SK-N-SH (cell line): Measurements from ENCODE around the gene CDC42EP3.

Experiments used
- CTCF ChIP-seq: fragments of 200-600 bp; sonication (generic); IDR thresholded peaks from 2 replicates; pipeline ENCODE4 v1.6.1; 2017; ENCODE audit warnings: antibody characterized with exemption, mild to moderate bottlenecking, moderate library complexity
- ELF1 ChIP-seq: IDR thresholded peaks from 2 replicates; pipeline ENCODE4 v1.4.0; 2012
- EZH2phosphoT487 ChIP-seq: fragments of 200-600 bp; sonication (generic); IDR thresholded peaks from 2 replicates; pipeline ENCODE4 v1.6.1; 2017; ENCODE audit warnings: low read depth, mixed run types, mild to moderate bottlenecking, antibody characterized with exemption, moderate library complexity, borderline replicate concordance
- GABPA ChIP-seq: IDR thresholded peaks from 2 replicates; pipeline ENCODE4 v1.4.0; 2012; ENCODE audit warnings: low read depth, mild to moderate bottlenecking
- JUND ChIP-seq: IDR thresholded peaks from 2 replicates; pipeline ENCODE4 v1.4.0; 2012
- MAX ChIP-seq: IDR thresholded peaks from 2 replicates; pipeline ENCODE4 v1.4.0; 2012; ENCODE audit warnings: low read depth
- MXI1 ChIP-seq: IDR thresholded peaks from 2 replicates; pipeline ENCODE4 v1.6.1; 2012; ENCODE audit warnings: mild to moderate bottlenecking, low read depth, low read length, improper control_type of control experiment
- NRF1 ChIP-seq: IDR thresholded peaks from 2 replicates; pipeline ENCODE4 v1.6.1; 2012; ENCODE audit warnings: low read depth, mild to moderate bottlenecking, low read length
- POLR2AphosphoS5 ChIP-seq: IDR thresholded peaks from 2 replicates; pipeline ENCODE4 v1.6.1; 2012; ENCODE audit warnings: low read depth, low read length
- RAD21 ChIP-seq: IDR thresholded peaks from 2 replicates; pipeline ENCODE4 v1.6.1; 2012; ENCODE audit warnings: mild to moderate bottlenecking, low read length
- REST ChIP-seq: IDR thresholded peaks from 2 replicates; pipeline ENCODE4 v1.6.1; 2012; ENCODE audit warnings: mild to moderate bottlenecking, low read depth, low read length, moderate library complexity
- SMC3 ChIP-seq: IDR thresholded peaks from 2 replicates; pipeline ENCODE4 v1.6.1; 2012; ENCODE audit warnings: low read depth, low read length, improper control_type of control experiment
- USF1 ChIP-seq: IDR thresholded peaks from 2 replicates; pipeline ENCODE4 v1.4.0; 2012; ENCODE audit warnings: low read depth, borderline replicate concordance
- YY1 ChIP-seq: IDR thresholded peaks from 2 replicates; pipeline ENCODE4 v1.4.0; 2012; ENCODE audit warnings: low read depth, mild to moderate bottlenecking

- TF ChIP-seq MXI1 (no peak), YY1 (no peak), CTCF (no peak), SMC3 (no peak), JUND (no peak), GABPA (no peak), EZH2phosphoT487 (no peak), REST (no peak), NRF1 (no peak), MAX (no peak), USF1 (no peak), POLR2AphosphoS5 (no peak), RAD21 (no peak), ELF1 (no peak)
Measured at GRCh38 chr2:37705191-37705590, 33.7 kb upstream of the CDC42EP3 start.
